ENCODE results near the gene PLCB1.

DNA sequence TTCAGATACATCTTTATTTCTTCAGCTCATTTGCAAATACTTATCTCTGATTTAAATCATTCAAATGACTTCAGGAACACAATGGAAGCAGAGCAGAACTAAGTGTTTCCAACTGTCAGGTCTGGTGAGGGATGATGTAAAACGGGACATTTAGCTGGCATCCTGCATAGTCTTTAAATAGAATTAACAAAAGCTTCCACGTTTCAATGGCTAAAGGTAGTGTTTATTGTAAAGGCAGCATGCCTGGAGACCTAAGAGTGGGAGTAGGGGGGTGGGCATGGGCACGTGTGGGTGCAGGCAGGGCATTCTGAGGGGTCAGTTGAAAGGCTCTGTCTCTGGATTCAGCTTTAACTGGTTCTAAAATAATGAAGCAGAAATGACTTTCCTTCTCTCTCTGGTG lies 174.9 kb downstream of the PLCB1 start:
- TF ChIP-seq, protein P1, sequence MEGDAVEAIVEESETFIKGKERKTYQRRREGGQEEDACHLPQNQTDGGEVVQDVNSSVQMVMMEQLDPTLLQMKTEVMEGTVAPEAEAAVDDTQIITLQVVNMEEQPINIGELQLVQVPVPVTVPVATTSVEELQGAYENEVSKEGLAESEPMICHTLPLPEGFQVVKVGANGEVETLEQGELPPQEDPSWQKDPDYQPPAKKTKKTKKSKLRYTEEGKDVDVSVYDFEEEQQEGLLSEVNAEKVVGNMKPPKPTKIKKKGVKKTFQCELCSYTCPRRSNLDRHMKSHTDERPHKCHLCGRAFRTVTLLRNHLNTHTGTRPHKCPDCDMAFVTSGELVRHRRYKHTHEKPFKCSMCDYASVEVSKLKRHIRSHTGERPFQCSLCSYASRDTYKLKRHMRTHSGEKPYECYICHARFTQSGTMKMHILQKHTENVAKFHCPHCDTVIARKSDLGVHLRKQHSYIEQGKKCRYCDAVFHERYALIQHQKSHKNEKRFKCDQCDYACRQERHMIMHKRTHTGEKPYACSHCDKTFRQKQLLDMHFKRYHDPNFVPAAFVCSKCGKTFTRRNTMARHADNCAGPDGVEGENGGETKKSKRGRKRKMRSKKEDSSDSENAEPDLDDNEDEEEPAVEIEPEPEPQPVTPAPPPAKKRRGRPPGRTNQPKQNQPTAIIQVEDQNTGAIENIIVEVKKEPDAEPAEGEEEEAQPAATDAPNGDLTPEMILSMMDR (IDR thresholded peaks at IDR 0.05; ENCODE audit: poor library complexity), result no peak
- no peak for TF ChIP-seq EZH2phosphoT487 (IDR thresholded peaks at IDR 0.05; ENCODE audit: low read depth, severe bottlenecking, unreplicated experiment)

All from hepatocyte (in vitro differentiated cells).